ENCODE measurements around the gene AGMO. TPM values are rescaled to one million over a fixed set of nuclear protein-coding genes. Genes with fewer than 3 reads are reported as not detected.

The AGMO gene
- total RNA-seq, 1 donor from 2014 or later = not detected

DNA sequence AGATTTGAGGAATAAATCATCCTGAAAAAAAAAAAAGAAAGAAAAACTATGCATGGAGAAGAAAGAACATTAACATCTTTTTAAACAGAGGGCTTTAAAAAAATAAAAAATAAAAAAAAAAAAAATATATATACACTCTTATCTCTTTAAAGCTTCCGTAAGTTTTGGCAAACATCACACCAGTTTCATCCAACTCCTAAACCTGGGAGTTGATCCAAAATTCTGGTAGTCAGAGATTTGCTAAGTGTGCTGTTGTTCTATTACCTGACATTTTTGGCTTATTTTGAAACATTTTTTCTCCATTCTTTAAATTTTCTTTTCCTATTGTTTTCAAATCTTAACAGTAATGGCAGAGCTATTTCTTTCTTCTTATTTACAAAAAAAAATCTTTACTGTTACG, 273.1 kb downstream of the AGMO start:
- DNase-seq (ENCODE audit: low read depth) = no peak
- H3K4me3 ChIP-seq (ENCODE audit: low read depth, low read length) = no peak overlapping the region
- no peak for TF ChIP-seq CTCF (conservative IDR thresholded peaks at IDR 0.05; ENCODE audit: low read depth, low read length)

- no peak overlapping the region for H3K4me3 ChIP-seq (ENCODE audit: low read depth, low read length)
- DNase-seq (ENCODE audit: low read depth) = no peak
- TF ChIP-seq CTCF (conservative IDR thresholded peaks at IDR 0.05; ENCODE audit: low read depth, low read length) = no peak
These were observed 277.4 kb downstream of the AGMO start for GRCh38 chr7:15284396-15284795.

DNA sequence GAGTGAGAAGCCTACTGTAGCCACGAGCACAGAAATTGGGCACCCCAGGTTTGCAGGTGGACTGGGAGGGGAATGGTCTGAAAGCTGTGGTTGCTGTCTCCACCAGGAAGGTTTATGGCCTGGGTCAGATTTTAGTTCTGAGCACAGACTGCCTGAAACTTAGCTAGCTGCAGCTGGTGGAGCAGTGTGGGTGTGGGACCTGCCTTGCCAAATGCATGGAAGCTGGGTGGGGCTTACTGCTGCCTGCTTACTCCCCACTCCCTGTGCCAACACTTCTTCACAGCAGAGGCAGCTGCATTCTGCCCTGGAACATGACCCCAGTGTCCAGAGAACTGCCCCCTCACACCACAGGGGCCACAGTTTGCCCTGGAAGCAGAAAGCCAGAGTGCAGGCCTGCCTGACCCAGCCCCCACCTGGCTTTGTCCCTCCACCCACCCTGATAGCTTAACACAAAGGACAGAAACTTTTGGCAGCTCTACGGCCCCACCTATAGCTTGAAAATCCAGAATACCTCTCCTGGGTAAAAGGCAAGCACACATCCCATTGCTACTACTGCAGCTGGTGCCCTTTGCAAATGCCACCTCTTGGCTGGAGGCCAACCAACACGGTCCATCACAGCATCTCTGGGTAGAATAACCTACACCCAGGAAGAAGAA, 281.6 kb downstream of the AGMO start:
- TF ChIP-seq CTCF (conservative IDR thresholded peaks at IDR 0.05; ENCODE audit: low read depth, low read length) = no peak

DNA sequence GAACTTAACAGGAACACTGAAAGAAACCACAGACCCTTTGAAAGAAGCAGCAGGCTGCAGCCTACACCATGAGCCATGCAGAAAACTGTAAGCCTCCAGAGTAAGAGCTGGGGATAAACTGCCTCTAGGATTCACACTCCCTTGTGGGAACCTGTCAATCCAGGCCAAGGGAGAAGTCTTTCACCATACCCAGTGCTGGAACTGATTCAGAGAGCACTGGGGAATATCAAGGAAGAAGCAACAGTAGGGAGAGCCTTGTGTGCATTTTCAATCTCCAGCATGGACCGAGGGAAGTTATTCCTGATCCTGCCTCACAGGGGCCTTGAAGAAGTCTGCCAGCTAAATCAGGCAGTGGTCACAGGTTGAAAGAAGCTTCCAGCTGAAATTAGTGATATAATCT, 282.2 kb downstream of the AGMO start:
- H3K4me3 ChIP-seq (ENCODE audit: low read depth, low read length) = no peak overlapping the region
- no peak for TF ChIP-seq CTCF (conservative IDR thresholded peaks at IDR 0.05; ENCODE audit: low read depth, low read length)
- no peak for DNase-seq (ENCODE audit: low read depth)

More for the DNA sequence above, 281.6 kb downstream of the AGMO start:
- H3K4me3 ChIP-seq (ENCODE audit: low read depth, low read length) = no peak overlapping the region
- no peak for DNase-seq (ENCODE audit: low read depth)

GRCh38 chr7:15257689-15258088, 304.1 kb downstream of the AGMO start:
- no peak overlapping the region for H3K4me3 ChIP-seq (ENCODE audit: low read depth, low read length)
- DNase-seq (ENCODE audit: low read depth) = no peak
- no peak for TF ChIP-seq CTCF (conservative IDR thresholded peaks at IDR 0.05; ENCODE audit: low read depth, low read length)

DNA sequence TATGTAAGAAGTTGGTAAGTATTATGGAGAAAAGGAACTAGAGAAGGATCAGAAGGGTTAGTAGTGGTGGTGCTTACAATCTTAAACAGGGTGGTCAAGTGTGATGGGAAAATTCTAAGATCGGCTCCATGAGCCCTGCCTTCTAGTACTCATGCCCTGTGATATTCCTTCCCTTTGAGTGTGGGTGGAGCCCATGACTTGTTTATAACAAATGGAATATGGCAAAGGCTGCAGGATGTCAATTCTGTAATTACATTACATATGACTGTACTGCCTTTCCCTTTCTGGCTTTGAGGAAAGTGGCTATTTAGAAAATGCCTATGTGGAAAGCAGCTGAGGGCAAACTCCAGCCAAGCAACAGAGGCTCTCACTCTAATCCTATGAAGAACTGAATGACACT, 309.6 kb downstream of the AGMO start:
- no peak overlapping the region for H3K4me3 ChIP-seq (ENCODE audit: low read depth, low read length)
- no peak for DNase-seq (ENCODE audit: low read depth)
- no peak for TF ChIP-seq CTCF (conservative IDR thresholded peaks at IDR 0.05; ENCODE audit: low read depth, low read length)

DNA sequence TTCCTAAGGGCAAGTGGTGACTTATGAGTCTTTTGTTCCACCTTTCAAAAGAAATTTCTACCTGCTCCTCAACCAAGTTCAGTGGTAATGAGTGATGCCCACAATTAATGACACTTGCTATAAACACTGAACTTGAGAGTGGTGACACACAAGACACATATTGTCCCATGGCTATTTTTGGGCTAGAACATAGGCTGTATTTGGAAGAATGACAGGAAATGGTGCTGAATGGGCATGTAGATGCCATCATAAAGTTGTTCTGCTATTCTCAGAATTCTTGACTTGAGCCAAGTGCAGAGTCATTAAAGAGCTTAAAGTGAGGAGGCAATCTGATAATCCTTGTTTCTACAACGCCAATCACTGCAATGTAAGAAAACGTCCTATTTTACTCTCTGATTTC, 313.3 kb downstream of the AGMO start:
- no peak for TF ChIP-seq CTCF (conservative IDR thresholded peaks at IDR 0.05; ENCODE audit: low read depth, low read length)
- H3K4me3 ChIP-seq (ENCODE audit: low read depth, low read length) = no peak overlapping the region
- DNase-seq (ENCODE audit: low read depth) = no peak
